Adrenal gland (tissue), 12 donors: ENCODE measurements around the gene INPP5A. TPM values are rescaled to one million over a fixed set of nuclear protein-coding genes. Genes with fewer than 3 reads are reported as not detected.

ENCODE experiments used
- DNase-seq, 7 donors: peaks; one replicate each; pipeline ENCODE4 v3.0.0-alpha.2; 2019 to 2020
- H3K27ac ChIP-seq, 5 donors: fragments of 200-600 bp; sonication (generic) in 4 of 5; 1 replicate in 3 of 5; 2 replicates in 2 of 5; pipeline versions ENCODE4 v1.5.1 to v1.8.0; 2016 to 2020; ENCODE audit warnings: mild to moderate bottlenecking in 1 of 5
- H3K27me3 ChIP-seq: fragments of 200-600 bp; 2 replicates; pipeline ENCODE4 v1.8.0; 2021
- H3K36me3 ChIP-seq, 2 donors: fragments of 200-600 bp; replicated peaks in 1 of 2; 1 replicate in 1 of 2; 2 replicates in 1 of 2; pipeline versions ENCODE4 v1.5.1 to v1.8.0; 2018 to 2022
- H3K4me1 ChIP-seq, 2 donors: fragments of 200-600 bp; replicated peaks in 1 of 2; 1 replicate in 1 of 2; 2 replicates in 1 of 2; pipeline versions ENCODE4 v1.5.1 to v1.8.0; 2018 to 2021
- H3K4me3 ChIP-seq, 4 donors: fragments of 200-600 bp; sonication (generic) in 3 of 4; one replicate each; pipeline ENCODE4 v1.5.1; 2016 to 2018
- H3K9me3 ChIP-seq, 3 donors: fragments of 200-600 bp; sonication (generic) in 1 of 3; replicated peaks in 1 of 3; 1 replicate in 2 of 3; 2 replicates in 1 of 3; pipeline versions ENCODE4 v1.5.1 to v1.8.0; 2016 to 2021
- POLR2A ChIP-seq, 2 donors: fragments of 450-650 bp; IDR thresholded peaks; one replicate each; pipeline ENCODE4 v1.6.1; 2017; ENCODE audit warnings: antibody characterized with exemption in 2 of 2, mild to moderate bottlenecking in 2 of 2, moderate library complexity in 1 of 2
- WGBS, 4 donors: extraction: QIAGEN DNeasy Blood & Tissue Kit in 2 of 4; methylation state at CpG; one replicate each; pipeline versions ENCODE4 v1.1.5 to v1.1.7; 2013 to 2017; 5-methylcytosine and 5-hydroxymethylcytosine counted together
- intact Hi-C, 2 donors: fragments of 100-400 bp; cut with DNase I; formaldehyde crosslinking; loops; one replicate each; pipeline versions ENCODE4 v1.14.1 to v1.15.0; 2022 to 2023
- polyA plus RNA-seq, 3 donors: library from polyadenylated mRNA; stranded (reverse); fragments of 200-250 nt in 2 of 3; fragments of 350-450 nt in 1 of 3; fragmentation: Illumina TruSeq in 1 of 3; extraction: RNeasy Lipid Tissue Mini Kit (QIAGEN cat#74804) in 1 of 3; gene quantifications; one replicate each; pipeline ENCODE4 v1.2.3, GENCODE V29; 2013 to 2014
- total RNA-seq, 9 donors: library from RNA; depleted of rRNA in 4 of 9; stranded (reverse); fragments of >200 nt in 4 of 9; fragments of 120-200 nt in 1 of 9; fragmentation: NEBNext Ultra II Directional in 1 of 9; extraction: Animal tissue kit (Norgen Biotek cat#: 25700) in 1 of 9; gene quantifications; one replicate each; pipeline versions ENCODE4 v1.1.0 to v1.2.4, GENCODE V29; 2013 to 2023
- TF ChIP-seq, protein P1 (sequence below), 6 experiments: fragments of 450-650 bp in 4 of 6; fragments of 200-600 bp in 2 of 6; sonication (generic) in 1 of 6; IDR thresholded peaks; 1 replicate in 5 of 6; 2 replicates in 1 of 6; pipeline versions ENCODE4 v1.5.1 to v1.8.0; 2016 to 2021; ENCODE audit warnings: antibody characterized with exemption in 6 of 6, mild to moderate bottlenecking in 2 of 6, moderate library complexity in 1 of 6
- donor health status: healthy with polysubstance abuse.
- donor health status: Bipolar disorder and iron deficiency.
- donor health status: DM: yes; HTN: yes; CAD: no.
- donor health status: DM: no; HTN: no; CAD: no.
- donor health status: DM: no; HTN: no; CAD: no.
- donor health status: DM: yes; HTN: yes; CAD: no.

INPP5A gene
- total and polyA plus RNA-seq, 12 donors, result 13.5 to 62.9 (median 37.5) TPM

DNA sequence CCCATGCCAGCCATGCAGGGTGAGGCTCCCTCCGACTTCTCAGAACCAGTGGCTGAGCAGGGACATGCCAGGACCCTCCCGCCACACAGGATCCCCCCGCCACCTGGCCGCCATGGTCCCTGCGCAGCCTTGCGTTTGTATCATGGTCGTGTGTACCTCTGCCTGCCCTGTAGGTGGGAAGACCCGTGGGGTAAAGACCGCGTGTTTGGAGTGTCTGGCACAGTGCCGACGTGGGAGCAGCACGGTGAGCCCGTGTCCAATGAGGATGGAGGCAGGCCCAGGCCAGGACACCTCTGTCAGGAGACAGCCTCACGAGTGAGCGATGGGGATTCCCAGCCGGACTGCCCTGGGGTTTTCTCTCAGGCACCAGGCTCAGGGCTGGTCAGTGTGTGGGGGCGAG, 216.5 kb downstream of the INPP5A start:
- TF ChIP-seq POLR2A (IDR thresholded peaks at IDR 0.05), result no peak
- TF ChIP-seq, protein P1, sequence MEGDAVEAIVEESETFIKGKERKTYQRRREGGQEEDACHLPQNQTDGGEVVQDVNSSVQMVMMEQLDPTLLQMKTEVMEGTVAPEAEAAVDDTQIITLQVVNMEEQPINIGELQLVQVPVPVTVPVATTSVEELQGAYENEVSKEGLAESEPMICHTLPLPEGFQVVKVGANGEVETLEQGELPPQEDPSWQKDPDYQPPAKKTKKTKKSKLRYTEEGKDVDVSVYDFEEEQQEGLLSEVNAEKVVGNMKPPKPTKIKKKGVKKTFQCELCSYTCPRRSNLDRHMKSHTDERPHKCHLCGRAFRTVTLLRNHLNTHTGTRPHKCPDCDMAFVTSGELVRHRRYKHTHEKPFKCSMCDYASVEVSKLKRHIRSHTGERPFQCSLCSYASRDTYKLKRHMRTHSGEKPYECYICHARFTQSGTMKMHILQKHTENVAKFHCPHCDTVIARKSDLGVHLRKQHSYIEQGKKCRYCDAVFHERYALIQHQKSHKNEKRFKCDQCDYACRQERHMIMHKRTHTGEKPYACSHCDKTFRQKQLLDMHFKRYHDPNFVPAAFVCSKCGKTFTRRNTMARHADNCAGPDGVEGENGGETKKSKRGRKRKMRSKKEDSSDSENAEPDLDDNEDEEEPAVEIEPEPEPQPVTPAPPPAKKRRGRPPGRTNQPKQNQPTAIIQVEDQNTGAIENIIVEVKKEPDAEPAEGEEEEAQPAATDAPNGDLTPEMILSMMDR (IDR thresholded peaks at IDR 0.05), result no peak
- Histone ChIP-seq H3K4me1 (no peaks in the 10 kb centered on the region), H3K27me3 (no peaks in the 10 kb centered on the region), H3K9me3 (no peaks in the 10 kb centered on the region), H3K36me3 (peaks cover 0 to 42% of the 10 kb centered on the region in 2 donors), H3K27ac (no peak overlapping the region), H3K4me3 (no peak overlapping the region)
- intact Hi-C loops, result no loop called here
- no peak for DNase-seq
- 88 to 96% (median 89%) methylated on average over 16 to 18 of the region's 18 CpGs for WGBS, 4 donors

DNA sequence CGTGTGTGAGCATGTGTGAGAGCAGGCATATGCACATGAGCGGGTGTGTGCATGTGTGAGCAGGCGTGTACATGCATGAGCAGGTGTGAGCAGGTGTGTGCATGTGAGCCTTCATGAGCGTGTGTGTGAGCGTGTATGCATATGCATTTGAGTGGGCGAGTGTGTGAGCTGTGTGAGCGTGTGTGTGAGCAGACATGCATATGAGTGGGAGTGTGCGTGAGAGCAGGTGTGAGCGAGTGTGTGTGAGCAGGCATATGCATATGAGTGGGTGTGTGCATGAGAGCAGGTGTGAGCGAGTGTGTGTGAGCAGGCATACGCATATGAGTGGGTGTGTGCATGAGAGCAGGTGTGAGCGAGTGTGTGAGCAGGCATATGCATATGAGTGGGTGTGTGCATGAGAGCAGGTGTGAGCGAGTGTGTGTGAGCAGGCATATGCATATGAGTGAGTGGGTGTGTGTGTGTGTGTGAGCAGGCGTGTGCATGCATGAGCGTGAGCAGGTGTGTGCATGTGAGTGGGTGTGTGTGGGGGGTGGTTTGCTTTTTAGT, 217.7 kb downstream of the INPP5A start:
- DNase-seq, result no peak
- no peaks in the 10 kb centered on the region for H3K9me3 ChIP-seq
- TF ChIP-seq, protein P1 (IDR thresholded peaks at IDR 0.05), result no peak
- no peak for TF ChIP-seq POLR2A (IDR thresholded peaks at IDR 0.05)
- 96 to 97% (median 96%) methylated on average over 15 of the region's 15 CpGs for WGBS, 4 donors
- intact Hi-C loops, result no loop called here
- peaks cover 0 to 35% of the 10 kb centered on the region in 2 donors for H3K36me3 ChIP-seq
- no peak overlapping the region for H3K27ac ChIP-seq
- no peaks in the 10 kb centered on the region for H3K4me1 ChIP-seq
- no peak overlapping the region for H3K4me3 ChIP-seq
- no peaks in the 10 kb centered on the region for H3K27me3 ChIP-seq

DNA sequence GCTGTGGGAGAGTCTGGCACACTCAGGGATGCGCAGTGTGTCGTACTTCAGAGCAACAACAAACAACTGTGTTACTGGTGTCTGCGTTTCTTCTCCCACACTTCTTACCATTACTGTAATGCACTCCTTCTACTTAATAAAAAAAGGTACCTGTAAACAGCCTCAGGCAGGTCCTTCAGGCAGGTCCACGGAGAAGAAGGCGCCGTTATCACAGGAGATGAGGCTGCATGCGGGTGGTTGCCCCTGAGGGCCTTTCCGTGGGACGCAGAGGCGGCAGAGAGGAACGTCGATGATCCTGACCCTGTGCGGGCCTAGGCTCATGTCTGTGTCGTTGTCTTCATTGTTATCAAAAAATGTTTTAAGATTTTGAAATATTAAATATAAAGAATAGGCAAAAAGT, 219.0 kb downstream of the INPP5A start:
- 95 to 97% (median 96%) methylated on average over 14 of the region's 14 CpGs for WGBS, 4 donors
- no peaks in the 10 kb centered on the region for H3K27me3 ChIP-seq
- DNase-seq, result no peak
- H3K9me3 ChIP-seq, result no peaks in the 10 kb centered on the region
- peaks cover 0 to 31% of the 10 kb centered on the region in 2 donors for H3K36me3 ChIP-seq
- H3K4me1 ChIP-seq, result no peaks in the 10 kb centered on the region
- intact Hi-C loops, result no loop called here
- TF ChIP-seq, protein P1 (IDR thresholded peaks at IDR 0.05), result no peak
- TF ChIP-seq POLR2A (IDR thresholded peaks at IDR 0.05), result no peak
- no peak overlapping the region for H3K27ac ChIP-seq
- H3K4me3 ChIP-seq, result no peak overlapping the region

DNA sequence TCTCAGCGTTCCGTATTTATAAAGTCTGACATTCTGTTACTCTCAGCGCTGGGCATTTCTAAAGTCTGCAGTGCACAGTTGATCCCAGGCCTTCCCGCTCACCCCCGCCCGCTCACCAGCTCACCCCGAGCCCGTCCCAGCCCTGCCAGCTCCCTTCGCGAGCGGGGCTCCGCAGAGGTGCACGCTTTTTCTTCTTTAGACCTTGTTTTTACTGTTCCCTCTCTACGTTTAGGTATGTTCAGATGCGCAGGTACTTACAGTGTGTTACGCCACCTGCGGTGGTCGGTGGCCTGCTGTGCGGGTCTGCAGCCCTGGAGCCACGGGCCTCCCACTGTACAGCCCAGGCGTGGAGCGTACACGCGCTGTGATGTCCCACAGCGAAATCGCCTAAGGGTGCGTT, 219.6 kb downstream of the INPP5A start:
- no peak for TF ChIP-seq POLR2A (IDR thresholded peaks at IDR 0.05)
- TF ChIP-seq, protein P1 (IDR thresholded peaks at IDR 0.05), result no peak
- Histone ChIP-seq H3K4me1 (no peaks in the 10 kb centered on the region), H3K27me3 (no peaks in the 10 kb centered on the region), H3K27ac (no peak overlapping the region), H3K4me3 (no peak overlapping the region), H3K9me3 (no peaks in the 10 kb centered on the region), H3K36me3 (peaks cover 0 to 31% of the 10 kb centered on the region in 2 donors)
- WGBS, 4 donors, result 97 to 99% (median 98%) methylated on average over 27 of the region's 27 CpGs
- no peak for DNase-seq
- intact Hi-C loops, result no loop called here
